Endothelial cell of umbilical vein (primary cell): ENCODE measurements around the gene PLOD1. TPM values are rescaled to one million over a fixed set of nuclear protein-coding genes. Genes with fewer than 3 reads are reported as not detected.

ENCODE experiments used
- BruUV-seq: library from RNA; stranded (reverse); fragments of 400-500 nt; replicated peaks from 2 replicates; lab custom pipeline; 2021; lab: Mats Ljungman, UMichigan
- CTCF ChIA-PET: fragments of 300-600, 350-600 bp; sonication (Branson Sonifier 250); formaldehyde crosslinking; loops from one replicate; lab custom pipeline; 2021; ENCODE audit warnings: antibody characterized with exemption, inconsistent platforms; lab: Charles Lee
- POLR2A ChIA-PET: fragments of 300-600, 350-600 bp; sonication (Branson Sonifier 250); formaldehyde crosslinking; loops from one replicate; lab custom pipeline; 2021; ENCODE audit warnings: antibody characterized with exemption, inconsistent platforms; lab: Charles Lee
- DNase-seq: peaks from one replicate; pipeline ENCODE4 v3.0.0-alpha.2; 2011; ENCODE audit warnings: low read depth, low spot score
- FAIRE-seq: peaks from 2 replicates; lab custom pipeline; 2011; peaks lifted over from hg19 to GRCh38; lab: Jason Lieb, UNC
- H2AFZ ChIP-seq: 2 replicates; pipeline ENCODE4 v1.6.0; 2012; ENCODE audit warnings: low read depth, low read length, control low read depth, inconsistent platforms
- H3K27ac ChIP-seq: 2 replicates; pipeline ENCODE4 v1.5.1; 2011; ENCODE audit warnings: low read depth, mild to moderate bottlenecking, control low read depth, low read length, moderate library complexity; ENCODE audit not compliant: insufficient read depth
- H3K27me3 ChIP-seq, 2 experiments: 2 replicates each; pipeline versions ENCODE4 v1.6.0 to v1.6.1; 2011; ENCODE audit warnings: low read length in 2 of 2, mixed read lengths in 1 of 2; ENCODE audit not compliant: control insufficient read depth in 2 of 2, insufficient read depth in 2 of 2
- H3K36me3 ChIP-seq, 2 experiments: 2 replicates in 1 of 2; 3 replicates in 1 of 2; pipeline ENCODE4 v1.5.1; 2011; ENCODE audit warnings: low read length in 2 of 2, mild to moderate bottlenecking in 1 of 2, moderate library complexity in 1 of 2; ENCODE audit not compliant: control insufficient read depth in 2 of 2, insufficient read depth in 2 of 2; ENCODE audit errors: extremely low read depth in 1 of 2
- H3K4me1 ChIP-seq: 3 replicates; pipeline ENCODE4 v1.5.1; 2011; ENCODE audit warnings: mild to moderate bottlenecking, low read length; ENCODE audit not compliant: control insufficient read depth, insufficient read depth; ENCODE audit errors: extremely low read depth
- H3K4me2 ChIP-seq: 2 replicates; pipeline ENCODE4 v1.6.1; 2011; ENCODE audit warnings: low read length, control low read depth, mixed read lengths; ENCODE audit not compliant: insufficient read depth
- H3K4me3 ChIP-seq, 3 experiments: fragments of 200-600 bp in 1 of 3; sonication (generic), shearing (Covaris generic) in 1 of 3; replicated peaks in 1 of 3; 2 replicates each; pipeline ENCODE4 v1.5.1; 2011 to 2016; ENCODE audit warnings: control low read depth in 3 of 3, low read length in 3 of 3, mild to moderate bottlenecking in 2 of 3, inconsistent platforms in 1 of 3, low read depth in 1 of 3, moderate library complexity in 1 of 3; ENCODE audit not compliant: insufficient read depth in 1 of 3
- H3K79me2 ChIP-seq: 2 replicates; pipeline ENCODE4 v1.6.0; 2012; ENCODE audit warnings: low read length, inconsistent platforms; ENCODE audit not compliant: control insufficient read depth, insufficient read depth
- H3K9ac ChIP-seq: replicated peaks from 2 replicates; pipeline ENCODE3; 2011; ENCODE audit warnings: low read length, control low read depth; ENCODE audit not compliant: insufficient read depth; ENCODE audit errors: extremely low read depth
- H3K9me1 ChIP-seq: replicated peaks from 3 replicates; pipeline ENCODE4 v1.6.0; 2011; ENCODE audit warnings: mild to moderate bottlenecking, low read length; ENCODE audit not compliant: control insufficient read depth, insufficient read depth; ENCODE audit errors: extremely low read depth
- H3K9me3 ChIP-seq: replicated peaks from 2 replicates; pipeline ENCODE4 v1.5.1; 2012; ENCODE audit warnings: low read length, inconsistent platforms; ENCODE audit not compliant: control insufficient read depth, insufficient read depth
- H4K20me1 ChIP-seq: replicated peaks from 2 replicates; pipeline ENCODE3; 2011; ENCODE audit warnings: mild to moderate bottlenecking, low read length; ENCODE audit not compliant: control insufficient read depth, insufficient read depth; ENCODE audit errors: extremely low read depth
- CTCF ChIP-seq, 2 donors: IDR thresholded peaks; 1 replicate in 1 of 2; 2 replicates in 1 of 2; pipeline ENCODE4 v1.5.1; 2011; ENCODE audit warnings: low read length in 2 of 2, mild to moderate bottlenecking in 2 of 2, moderate library complexity in 2 of 2, control low read depth in 1 of 2, inconsistent platforms in 1 of 2, low read depth in 1 of 2; ENCODE audit not compliant: insufficient read depth in 1 of 2; ENCODE audit errors: extremely low read depth in 1 of 2
- EZH2 ChIP-seq: IDR thresholded peaks from 2 replicates; pipeline ENCODE4 v1.6.1; 2012; ENCODE audit warnings: borderline replicate concordance, low read depth, mild to moderate bottlenecking, moderate library complexity, low read length, inconsistent platforms; ENCODE audit not compliant: severe bottlenecking
- FOS ChIP-seq: IDR thresholded peaks from 2 replicates; pipeline ENCODE4 v1.6.1; 2011; ENCODE audit warnings: mild to moderate bottlenecking, low read length, moderate library complexity, borderline replicate concordance; ENCODE audit not compliant: insufficient read depth
- GATA2 ChIP-seq: IDR thresholded peaks from 2 replicates; pipeline ENCODE4 v1.7.0; 2011; ENCODE audit warnings: low read depth, mild to moderate bottlenecking, moderate library complexity, mixed read lengths, low read length; ENCODE audit not compliant: insufficient read length, insufficient read depth
- JUN ChIP-seq: IDR thresholded peaks from 2 replicates; pipeline ENCODE4 v1.6.1; 2011; ENCODE audit warnings: borderline replicate concordance, low read depth; ENCODE audit not compliant: insufficient read length, insufficient read depth
- MAX ChIP-seq: IDR thresholded peaks from 2 replicates; pipeline ENCODE4 v1.6.1; 2011; ENCODE audit not compliant: insufficient read depth, insufficient read length
- MYC ChIP-seq: IDR thresholded peaks from one replicate; pipeline ENCODE4 v1.6.1; 2011; ENCODE audit warnings: mild to moderate bottlenecking, low read depth, low read length
- POLR2A ChIP-seq: IDR thresholded peaks from 2 replicates; pipeline ENCODE4 v1.6.1; 2012; ENCODE audit warnings: low read depth, mild to moderate bottlenecking, control low read depth, low read length
- POLR2AphosphoS5 ChIP-seq: IDR thresholded peaks from 2 replicates; pipeline ENCODE4 v1.6.1; 2012; ENCODE audit warnings: low read depth, mild to moderate bottlenecking, control low read depth, low read length, moderate library complexity; ENCODE audit not compliant: insufficient read depth
- dilution Hi-C: fragments of 300-500 bp; cut with MboI; formaldehyde crosslinking; loops from one replicate; pipeline ENCODE4 v1.15.0; 2019; ENCODE audit warnings: low sequenced_read_pairs; ENCODE audit not compliant: extremely low pct_ligation_motif_present
- intact Hi-C: fragments of 100-400 bp; cut with micrococcal nuclease; formaldehyde crosslinking; loops from one replicate; pipeline ENCODE4 v1.10.0; 2022
- polyA plus RNA-seq, 4 experiments: library from polyadenylated mRNA; depleted of rRNA in 3 of 4; stranded (reverse) in 3 of 4; unstranded in 1 of 4; fragments of >200 nt; gene quantifications; 2 replicates each; pipeline versions ENCODE4 v1.2.1 to v1.2.3, GENCODE V29; 2011 to 2012; ENCODE audit warnings: missing spikeins in 1 of 4
- total RNA-seq: library from RNA; stranded (reverse); gene quantifications from 2 replicates; pipeline ENCODE4 v1.2.3, GENCODE V29; 2021

PLOD1 gene
- total and polyA plus RNA-seq, 2 donors (not counting 3 experiments of a cell fraction or from before 2014, with no cell fraction given) = 260 to 412 TPM

DNA sequence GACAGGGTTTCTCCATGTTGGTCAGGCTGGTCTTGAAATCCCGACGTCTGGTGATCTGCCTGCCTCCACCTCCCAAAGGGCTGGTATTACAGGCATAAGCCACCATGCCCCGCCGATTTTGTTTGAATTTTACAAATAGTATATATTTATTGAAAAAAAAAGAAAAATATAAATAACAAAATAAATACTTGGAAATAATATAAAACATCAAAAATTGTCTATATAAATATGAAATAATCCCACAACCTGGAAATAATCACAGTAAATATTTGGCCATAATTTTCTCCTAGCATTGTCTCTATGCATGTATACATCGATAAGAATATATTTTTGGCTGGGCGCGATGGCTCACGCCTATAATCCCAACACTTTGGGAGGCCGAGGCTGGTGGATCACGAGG is 2.7 kb upstream of the PLOD1 start:
- Histone ChIP-seq H3K4me3 (no peak overlapping the region), H3K9ac (no peak overlapping the region), H3K4me1 (peaks cover 39% of the 10 kb centered on the region), H4K20me1 (no peaks in the 10 kb centered on the region), H3K27ac (no peak overlapping the region), H3K27me3 (no peaks in the 10 kb centered on the region), H3K79me2 (peaks cover 13% of the 10 kb centered on the region), H3K36me3 (no peaks in the 10 kb centered on the region), H3K4me2 (no peak overlapping the region), H2AFZ (no peak overlapping the region), H3K9me1 (no peaks in the 10 kb centered on the region), H3K9me3 (no peaks in the 10 kb centered on the region)
- ChIA-PET POLR2A (interaction anchor here (0.8 to 2.4 kb wide), 2 partner anchors 23 to 98 kb away, joined by 3 to 46 read pairs; no protein-coding TSS in a partner anchor), CTCF (no interaction called here)
- intact Hi-C loops = no loop called here
- TF ChIP-seq FOS (no peak), EZH2 (no peak), GATA2 (no peak), POLR2A (no peak), CTCF (IDR thresholded peaks at IDR 0.05; ENCODE audit: extremely low read depth in 1 of 2, insufficient read depth in 1 of 2, low read depth in 1 of 2, low read length in 2 of 2) (no peak), JUN (no peak), MAX (no peak), POLR2AphosphoS5 (no peak), MYC (no peak)
- FAIRE-seq (no peak), DNase-seq (no peak)
- BruUV-seq = no TSS peak
- dilution Hi-C loops = no loop called here
